C4-2B (cell line): ENCODE data around the gene BCL11B.

Experiments used
- CTCF ChIP-seq: fragments of 450-650 bp; conservative IDR thresholded peaks from 2 replicates; pipeline ENCODE4 v1.5.1; 2017; ENCODE audit warnings: mild to moderate bottlenecking
- ZFX ChIP-seq: fragments of 450-650 bp; IDR thresholded peaks from 2 replicates; pipeline ENCODE4 v1.6.1; 2017

- TF ChIP-seq CTCF (no peak), ZFX (no peak)
Observed at GRCh38 chr14:99129211-99129696, 142.7 kb downstream of the BCL11B start.
